ENCODE results near the gene DCAF4. TPM values are rescaled to one million over a fixed set of nuclear protein-coding genes. Genes with fewer than 3 reads are reported as not detected.

The DCAF4 gene
- total RNA-seq, 2 experiments from 2014 or later, result 13.6 to 15.6 TPM

DNA sequence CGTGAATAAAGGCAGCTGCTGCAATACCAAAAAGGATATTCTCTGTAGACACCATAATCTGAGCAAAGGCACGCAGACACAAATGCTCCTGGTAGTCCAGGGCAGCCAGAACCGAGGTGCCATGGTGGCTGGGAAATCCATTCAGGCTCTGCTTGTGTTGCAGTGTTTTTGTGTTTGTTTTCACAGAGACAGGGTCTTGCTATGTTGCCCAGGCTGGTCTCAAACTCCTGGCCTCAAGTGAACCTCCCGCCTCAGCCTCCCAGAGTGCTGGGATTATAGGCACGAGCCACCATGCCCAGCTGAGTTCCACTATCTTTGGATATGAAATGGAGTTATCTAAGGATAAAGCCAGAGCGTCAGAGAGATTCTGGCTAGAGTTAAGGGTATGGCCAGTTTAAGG lies 39.8 kb downstream of the DCAF4 start:
- CTCF ChIA-PET, result interaction anchor here (1.4 kb wide), 1 partner anchor 18 kb away, joined by 7 read pairs; no protein-coding TSS in a partner anchor
- no peak for DNase-seq
- no peak overlapping the region for H3K27ac Mint-ChIP-seq

DNA sequence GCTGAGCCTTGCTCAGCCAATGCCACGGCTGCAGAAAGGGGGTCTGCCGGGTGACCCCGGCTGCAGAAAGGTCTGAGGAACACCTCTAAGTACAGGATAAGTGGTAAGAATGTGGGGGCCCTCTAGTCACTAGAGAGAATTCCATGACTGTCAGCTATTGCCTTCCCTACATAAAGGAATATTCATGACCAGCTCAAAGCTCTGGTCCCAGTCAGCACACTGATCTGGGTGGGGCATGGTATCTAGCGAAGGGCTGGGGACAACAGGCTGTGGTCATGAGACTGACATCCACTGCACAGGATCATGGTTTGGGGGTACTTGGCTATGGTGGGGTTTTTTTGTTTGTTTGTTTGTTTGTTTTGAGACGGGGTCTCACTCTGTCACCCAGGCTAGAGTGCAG lies 42.1 kb downstream of the DCAF4 start:
- POLR2A ChIA-PET, result interaction anchor here (0.6 kb wide), 1 partner anchor 37 kb away, joined by 3 read pairs; no protein-coding TSS in a partner anchor

More for the DNA sequence above, 39.8 kb downstream of the DCAF4 start:
- Mint-ChIP-seq H3K27me3 (no peaks in the 10 kb centered on the region), H3K4me1 (peaks cover 15% of the 10 kb centered on the region), H3K36me3 (ENCODE audit: low read depth) (peaks cover 13% of the 10 kb centered on the region), H3K4me3 (no peak overlapping the region), H3K9me3 (no peaks in the 10 kb centered on the region)
- POLR2A ChIA-PET, result no interaction called here

DNA sequence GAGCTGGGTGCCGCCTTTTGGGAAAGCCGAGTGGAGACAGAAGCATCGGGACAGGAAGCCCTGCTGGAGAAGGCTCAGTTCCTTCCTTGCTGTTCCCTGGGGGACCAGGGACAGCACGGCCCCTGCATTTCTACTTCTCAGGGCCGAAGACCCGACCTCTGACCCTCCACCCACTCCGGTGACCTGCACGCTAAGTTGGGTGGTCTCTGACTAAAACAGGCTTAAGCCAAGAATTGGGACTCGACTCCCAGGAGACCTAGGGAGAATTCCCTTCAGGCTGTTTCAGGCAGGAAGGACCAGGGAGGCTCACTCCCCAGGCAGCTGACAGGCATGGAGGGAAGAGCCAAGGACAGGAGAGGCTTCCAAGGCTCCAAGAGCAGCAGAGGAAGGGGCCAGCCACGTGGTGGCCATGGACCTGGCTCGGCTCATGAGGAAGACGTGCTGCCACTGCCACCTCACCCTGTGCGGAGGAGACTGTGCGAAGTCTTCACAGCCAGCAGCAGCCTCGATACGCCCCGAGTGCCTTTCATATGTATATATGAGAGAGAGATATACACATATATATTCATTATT lies 43.9 kb downstream of the DCAF4 start:
- POLR2A ChIA-PET, result no interaction called here
- CTCF ChIA-PET, result no interaction called here

More for the DNA sequence above, 42.1 kb downstream of the DCAF4 start:
- Mint-ChIP-seq H3K27ac (no peak overlapping the region), H3K4me3 (no peak overlapping the region), H3K27me3 (no peaks in the 10 kb centered on the region), H3K9me3 (no peaks in the 10 kb centered on the region), H3K36me3 (ENCODE audit: low read depth) (peaks cover 14% of the 10 kb centered on the region), H3K4me1 (peaks cover 14% of the 10 kb centered on the region)
- DNase-seq, result no peak
- CTCF ChIA-PET, result no interaction called here

DNA sequence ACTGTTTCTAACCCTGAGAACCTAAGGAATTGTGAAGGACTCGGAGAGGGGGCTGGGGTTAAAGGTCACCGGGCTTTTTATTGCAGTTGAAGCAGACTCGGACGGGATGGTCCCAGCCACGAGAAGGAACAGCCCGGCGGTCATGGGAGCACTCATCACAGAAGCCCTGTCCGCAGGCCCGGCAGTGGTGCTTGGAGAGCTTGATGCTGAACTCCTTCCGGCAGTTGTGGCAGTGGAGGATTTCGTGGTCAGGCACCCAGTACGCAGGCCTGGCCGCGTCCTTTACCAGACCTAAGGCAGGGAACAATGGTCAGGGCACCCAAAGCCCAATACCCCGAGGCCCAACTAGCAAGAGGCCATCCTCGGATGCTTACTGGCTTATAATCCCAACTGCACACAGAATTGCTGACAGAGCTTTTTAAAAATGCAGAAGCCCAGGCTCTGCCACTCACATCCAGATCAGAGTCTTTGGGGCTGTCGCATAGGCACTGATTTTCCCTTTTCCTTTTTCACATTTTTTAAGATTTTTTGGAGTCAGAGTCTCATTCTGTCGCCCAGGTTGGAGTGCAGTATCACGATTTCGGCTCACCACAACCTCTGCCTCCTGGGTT lies 44.7 kb downstream of the DCAF4 start:
- ChIA-PET POLR2A (no interaction called here), CTCF (no interaction called here)
- Mint-ChIP-seq H3K9me3 (no peaks in the 10 kb centered on the region), H3K27ac (no peak overlapping the region), H3K4me1 (no peaks in the 10 kb centered on the region), H3K36me3 (ENCODE audit: low read depth) (peaks cover 25% of the 10 kb centered on the region), H3K4me3 (no peak overlapping the region), H3K27me3 (no peaks in the 10 kb centered on the region)
- no peak for DNase-seq

More for the DNA sequence above, 43.9 kb downstream of the DCAF4 start:
- H3K4me3 Mint-ChIP-seq, result no peak overlapping the region
- peaks cover 7% of the 10 kb centered on the region for H3K4me1 Mint-ChIP-seq
- no peak overlapping the region for H3K27ac Mint-ChIP-seq
- H3K9me3 Mint-ChIP-seq, result no peaks in the 10 kb centered on the region
- peaks cover 24% of the 10 kb centered on the region for H3K36me3 Mint-ChIP-seq (ENCODE audit: low read depth)
- no peaks in the 10 kb centered on the region for H3K27me3 Mint-ChIP-seq
- no peak for DNase-seq

DNA sequence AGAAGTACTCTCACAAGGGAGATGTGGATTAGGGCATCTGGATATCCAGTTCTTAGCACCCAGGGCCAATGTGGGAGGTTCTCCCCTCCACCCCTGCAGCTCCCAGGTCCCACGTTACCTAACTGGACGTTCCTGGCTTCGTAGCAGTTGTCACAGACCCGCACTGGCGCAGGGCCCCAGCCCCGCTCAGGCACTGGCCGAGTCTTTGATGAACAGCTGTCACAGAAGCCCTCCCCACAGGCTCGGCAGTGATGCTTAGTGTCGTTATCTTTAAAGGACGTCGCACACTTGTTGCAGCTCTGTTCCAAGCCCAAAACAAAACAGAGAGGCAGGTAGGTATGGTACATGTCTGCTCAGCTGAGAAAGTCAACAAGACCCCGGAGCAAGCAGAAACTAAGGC lies 48.4 kb downstream of the DCAF4 start:
- CTCF ChIA-PET, result interaction anchor here (1.2 to 1.5 kb wide), 2 partner anchors 26 to 136 kb away, joined by 3 to 4 read pairs; no protein-coding TSS in a partner anchor
- POLR2A ChIA-PET, result no interaction called here
- Mint-ChIP-seq H3K4me1 (no peaks in the 10 kb centered on the region), H3K27ac (no peak overlapping the region), H3K36me3 (ENCODE audit: low read depth) (peaks cover 33% of the 10 kb centered on the region), H3K9me3 (no peaks in the 10 kb centered on the region), H3K27me3 (no peaks in the 10 kb centered on the region), H3K4me3 (no peak overlapping the region)
- no peak for DNase-seq

DNA sequence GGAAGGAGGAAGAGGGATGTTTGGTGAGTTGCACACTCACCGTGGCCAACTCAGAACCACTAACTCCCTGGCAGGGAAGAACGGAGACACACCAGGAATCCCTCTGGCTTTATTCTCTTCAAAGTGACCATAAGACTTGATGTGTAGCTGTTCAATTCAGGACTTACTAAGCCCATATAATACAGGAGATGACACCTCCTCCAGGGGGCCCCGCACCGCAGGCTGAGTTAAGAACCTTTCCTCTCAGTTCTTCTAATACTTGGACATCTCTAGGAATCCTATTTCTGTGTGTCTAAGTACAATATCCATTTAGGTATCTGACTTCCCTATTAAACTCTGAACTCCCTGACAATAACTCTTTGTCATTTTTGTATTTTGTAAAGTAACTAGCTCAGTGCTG lies 49.5 kb downstream of the DCAF4 start:
- H3K9me3 Mint-ChIP-seq, result no peaks in the 10 kb centered on the region
- peaks cover 27% of the 10 kb centered on the region for H3K36me3 Mint-ChIP-seq (ENCODE audit: low read depth)
- no peak overlapping the region for H3K27ac Mint-ChIP-seq
- no peak for DNase-seq
- H3K27me3 Mint-ChIP-seq, result no peaks in the 10 kb centered on the region
- POLR2A ChIA-PET, result no interaction called here
- H3K4me1 Mint-ChIP-seq, result no peaks in the 10 kb centered on the region
- H3K4me3 Mint-ChIP-seq, result no peak overlapping the region
- CTCF ChIA-PET, result interaction anchor here (1.2 kb wide), 1 partner anchor 135 kb away, joined by 3 read pairs; no protein-coding TSS in a partner anchor

DNA sequence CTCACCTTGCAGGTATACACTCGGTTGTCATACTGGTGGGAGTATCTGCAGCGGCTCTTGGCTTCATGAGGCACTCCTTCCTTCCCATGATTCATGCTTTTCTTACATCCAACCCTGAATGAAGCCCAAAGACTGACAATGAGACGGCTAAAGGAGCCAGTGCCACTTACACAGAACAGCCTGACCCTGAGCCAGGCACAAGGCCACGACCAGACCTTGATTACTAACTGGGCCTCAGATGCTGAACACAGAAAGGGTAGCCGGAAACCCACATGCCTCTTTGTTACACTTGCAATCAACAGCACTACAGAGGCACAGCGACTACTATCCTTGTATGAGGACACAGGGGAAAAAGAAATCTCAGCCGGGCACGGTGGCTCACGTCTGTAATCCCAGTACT lies 52.6 kb downstream of the DCAF4 start:
- CTCF ChIA-PET, result no interaction called here
- Mint-ChIP-seq H3K36me3 (ENCODE audit: low read depth) (peaks cover 37% of the 10 kb centered on the region), H3K9me3 (no peaks in the 10 kb centered on the region), H3K27me3 (no peaks in the 10 kb centered on the region), H3K27ac (no peak overlapping the region), H3K4me1 (no peaks in the 10 kb centered on the region), H3K4me3 (no peak overlapping the region)
- POLR2A ChIA-PET, result no interaction called here
- no peak for DNase-seq

DNA sequence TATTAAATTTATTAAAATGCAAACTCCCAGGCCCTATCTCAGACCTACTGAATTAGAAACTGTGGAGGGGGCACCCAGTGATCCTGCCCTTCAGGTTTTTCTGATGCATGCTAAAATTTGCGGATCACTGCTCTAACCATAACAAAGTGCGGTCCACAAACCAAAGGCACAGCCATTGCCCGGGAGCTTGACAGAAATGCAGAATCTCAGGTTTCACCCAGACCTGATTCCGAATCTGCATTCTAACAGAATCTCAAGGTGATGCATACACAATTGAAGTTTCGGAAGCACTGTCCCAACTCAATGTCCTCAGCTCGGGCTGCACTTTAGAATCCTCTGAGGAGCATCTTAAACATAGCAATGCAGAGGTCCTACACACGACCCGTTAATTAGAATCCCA lies 54.6 kb downstream of the DCAF4 start:
- POLR2A ChIA-PET, result interaction anchor here (0.5 kb wide), 1 partner anchor 292 kb away, joined by 3 read pairs; no protein-coding TSS in a partner anchor
- Mint-ChIP-seq H3K9me3 (peaks cover 3% of the 10 kb centered on the region), H3K4me3 (no peak overlapping the region), H3K27me3 (no peaks in the 10 kb centered on the region), H3K4me1 (no peaks in the 10 kb centered on the region), H3K27ac (no peak overlapping the region), H3K36me3 (ENCODE audit: low read depth) (peaks cover 44% of the 10 kb centered on the region)
- no peak for DNase-seq
- CTCF ChIA-PET, result no interaction called here

DNA sequence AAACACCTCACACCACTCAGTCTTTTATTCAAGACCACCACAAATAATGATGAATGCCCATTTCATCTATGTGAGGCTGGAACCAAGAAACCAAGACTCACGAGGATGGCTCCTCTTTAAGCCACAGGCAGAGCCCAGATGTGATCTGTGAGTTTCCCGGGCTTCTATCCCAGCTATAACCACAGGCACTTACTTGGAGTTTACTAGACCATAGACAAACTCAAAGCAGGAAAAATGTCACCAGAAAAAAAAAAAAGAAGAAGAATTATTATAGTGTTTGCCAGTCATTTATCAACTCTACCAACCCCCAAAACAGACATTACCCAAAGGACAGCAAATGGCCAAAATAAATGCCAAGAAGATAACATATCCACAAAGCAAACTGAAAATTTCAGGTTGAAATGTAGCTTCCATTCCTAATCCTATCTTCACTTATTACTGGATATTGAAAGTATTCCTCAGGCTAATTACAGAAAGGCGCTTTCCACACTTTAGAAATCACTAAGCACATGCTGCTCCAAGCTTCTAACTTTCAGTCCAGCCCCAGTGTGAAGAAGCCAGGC lies 56.0 kb downstream of the DCAF4 start:
- Mint-ChIP-seq H3K36me3 (ENCODE audit: low read depth) (peaks cover 39% of the 10 kb centered on the region), H3K4me3 (no peak overlapping the region), H3K27ac (no peak overlapping the region), H3K4me1 (no peaks in the 10 kb centered on the region), H3K9me3 (peaks cover 3% of the 10 kb centered on the region), H3K27me3 (no peaks in the 10 kb centered on the region)
- ChIA-PET POLR2A (no interaction called here), CTCF (no interaction called here)
- DNase-seq, result no peak

DNA sequence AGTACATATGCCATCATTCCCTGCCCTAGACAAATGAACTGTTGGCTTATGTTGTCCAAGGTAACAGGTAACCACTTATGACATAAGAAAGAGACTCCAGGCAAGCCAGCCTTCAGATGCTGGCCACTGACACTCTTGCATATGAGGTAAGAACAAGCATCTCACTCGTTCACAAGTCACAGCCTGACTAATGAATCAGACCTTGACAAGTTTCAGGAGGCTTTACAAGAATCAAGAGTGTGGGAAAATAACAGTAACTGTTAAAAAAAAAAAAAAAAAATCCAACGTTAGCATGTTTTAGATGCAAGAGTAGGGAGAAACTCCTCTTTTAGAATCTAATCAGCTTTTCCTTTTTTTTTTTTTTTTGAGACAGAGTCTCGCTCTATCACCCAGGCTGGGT lies 60.0 kb downstream of the DCAF4 start:
- Mint-ChIP-seq H3K4me1 (no peaks in the 10 kb centered on the region), H3K4me3 (no peak overlapping the region), H3K36me3 (ENCODE audit: low read depth) (peaks cover 29% of the 10 kb centered on the region), H3K9me3 (peaks cover 3% of the 10 kb centered on the region), H3K27me3 (no peaks in the 10 kb centered on the region), H3K27ac (no peak overlapping the region)
- ChIA-PET POLR2A (no interaction called here), CTCF (no interaction called here)
- no peak for DNase-seq

DNA sequence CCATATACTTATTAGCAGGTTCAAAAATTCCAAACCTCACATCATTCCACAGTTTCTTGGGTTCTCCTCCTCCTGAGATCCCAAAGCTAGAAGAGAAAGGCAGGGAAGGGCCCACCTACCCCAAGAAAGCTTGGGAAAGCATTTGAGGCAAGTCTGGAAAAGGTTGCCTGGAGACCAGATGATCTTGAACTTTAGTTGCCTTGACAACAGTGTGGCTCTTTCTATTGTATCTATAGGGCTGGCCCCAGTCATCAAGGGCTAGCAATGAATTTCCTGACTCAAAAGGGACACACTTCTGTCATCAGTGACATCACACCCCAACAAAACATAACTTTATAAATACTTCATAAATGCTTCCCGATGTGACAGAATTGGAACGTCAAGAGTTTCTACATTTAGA lies 60.6 kb downstream of the DCAF4 start:
- no peak overlapping the region for H3K27ac Mint-ChIP-seq
- peaks cover 3% of the 10 kb centered on the region for H3K9me3 Mint-ChIP-seq
- H3K27me3 Mint-ChIP-seq, result no peaks in the 10 kb centered on the region
- no peak for DNase-seq
- H3K36me3 Mint-ChIP-seq (ENCODE audit: low read depth), result peaks cover 31% of the 10 kb centered on the region
- ChIA-PET POLR2A (no interaction called here), CTCF (no interaction called here)
- no peaks in the 10 kb centered on the region for H3K4me1 Mint-ChIP-seq
- no peak overlapping the region for H3K4me3 Mint-ChIP-seq

DNA sequence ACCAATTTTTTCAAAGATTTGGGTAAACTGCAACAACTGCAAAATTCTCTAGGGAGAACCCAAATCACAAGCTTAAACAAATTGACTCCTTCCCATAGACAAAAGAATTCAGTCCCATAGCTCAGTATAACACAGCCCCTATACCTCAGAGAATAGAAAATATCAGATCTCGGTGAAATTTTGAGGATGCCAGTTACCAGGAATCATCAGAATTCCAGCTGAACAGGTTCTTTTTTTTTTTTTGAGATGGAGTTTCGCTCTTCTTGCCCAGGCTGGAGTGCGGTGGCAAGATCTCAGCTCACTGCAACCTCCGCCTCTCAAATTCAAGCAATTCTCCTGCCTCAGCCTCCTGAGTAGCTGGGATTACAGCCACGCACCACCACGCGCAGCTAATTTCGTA lies 63.9 kb downstream of the DCAF4 start:
- CTCF ChIA-PET, result no interaction called here
- H3K27me3 Mint-ChIP-seq, result no peaks in the 10 kb centered on the region
- H3K27ac Mint-ChIP-seq, result no peak overlapping the region
- no peak for DNase-seq
- no peak overlapping the region for H3K4me3 Mint-ChIP-seq
- H3K9me3 Mint-ChIP-seq, result no peaks in the 10 kb centered on the region
- H3K4me1 Mint-ChIP-seq, result no peaks in the 10 kb centered on the region
- POLR2A ChIA-PET, result interaction anchor here (0.6 kb wide), 1 partner anchor 797 kb away, joined by 4 read pairs; no protein-coding TSS in a partner anchor
- peaks cover 17% of the 10 kb centered on the region for H3K36me3 Mint-ChIP-seq (ENCODE audit: low read depth)

DNA sequence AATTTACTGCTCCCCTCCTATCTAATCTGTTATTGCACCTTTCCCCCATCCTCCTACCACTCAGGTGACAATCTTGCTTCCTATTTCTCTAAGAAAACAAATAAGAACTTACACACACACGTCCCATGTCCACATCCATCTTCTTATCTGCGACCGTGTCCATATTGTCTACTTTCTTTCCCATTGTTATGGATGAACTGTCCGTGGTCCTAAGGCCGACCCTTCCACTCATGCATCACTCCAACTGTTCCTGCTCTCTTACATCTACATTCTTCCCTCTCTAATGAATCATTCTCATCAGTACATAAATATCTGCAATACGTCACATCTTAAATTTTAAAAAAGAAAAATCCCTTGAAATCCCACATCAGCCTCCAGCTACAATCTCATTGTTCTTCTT lies 70.7 kb downstream of the DCAF4 start:
- DNase-seq, result no peak
- CTCF ChIA-PET, result no interaction called here
- POLR2A ChIA-PET, result interaction anchor here (0.9 kb wide), 1 partner anchor 71 kb away, joined by 3 read pairs; the partner anchor contains the start of gene DCAF4
- Mint-ChIP-seq H3K36me3 (ENCODE audit: low read depth) (peaks cover 43% of the 10 kb centered on the region), H3K27me3 (no peaks in the 10 kb centered on the region), H3K4me3 (no peak overlapping the region), H3K27ac (no peak overlapping the region), H3K9me3 (no peaks in the 10 kb centered on the region), H3K4me1 (peaks cover 2% of the 10 kb centered on the region)

Measured in activated CD4-positive, alpha-beta memory T cell treated with anti-CD3 and anti-CD28 coated beads, Interleukin-2, amount 10 ng/mL, durations not matched to agents 7 days and 5 days (primary cell).